IMR-90 (cell line): ENCODE measurements around the gene UMODL1. TPM values are rescaled to one million over a fixed set of nuclear protein-coding genes. Genes with fewer than 3 reads are reported as not detected.

Experiments used
- ATAC-seq: fragments of 200-7000 bp; cut with Tn5 transposase; 2 replicates; pipeline ENCODE4 v1.9.1; 2020; ENCODE audit warnings: low read depth, mild to moderate bottlenecking, moderate library complexity
- BruUV-seq: library from RNA; stranded (reverse); fragments of 400-500 nt; replicated peaks from 2 replicates; lab custom pipeline; 2021; lab: Mats Ljungman, UMichigan
- CTCF ChIA-PET: fragments of 300-600 bp; formaldehyde crosslinking; extraction: SDS; loops from one replicate; lab custom pipeline; 2021; ENCODE audit warnings: antibody characterized with exemption; lab: Yijun Ruan, JAX
- POLR2A ChIA-PET: fragments of 300-600 bp; sonication (Branson Sonifier 250); formaldehyde crosslinking; loops from one replicate; lab custom pipeline; 2022; ENCODE audit warnings: antibody characterized with exemption; ENCODE audit not compliant: unreplicated experiment; lab: Charles Lee
- DNase-seq: peaks from one replicate; pipeline ENCODE4 v3.0.0; 2013
- H2AFZ ChIP-seq: replicated peaks from 2 replicates; pipeline ENCODE3; 2013; ENCODE audit warnings: low read length, mild to moderate bottlenecking; ENCODE audit not compliant: poor library complexity
- H2AK5ac ChIP-seq: 2 replicates; pipeline ENCODE4 v1.6.1; 2013; ENCODE audit warnings: low read depth, low read length, inconsistent platforms
- H2AK9ac ChIP-seq: replicated peaks from 2 replicates; pipeline ENCODE3; 2013; ENCODE audit warnings: mild to moderate bottlenecking, low read depth, low read length, moderate library complexity; ENCODE audit not compliant: poor library complexity
- H2BK120ac ChIP-seq: 2 replicates; pipeline ENCODE4 v1.6.1; 2013; ENCODE audit warnings: low read depth, low read length, inconsistent platforms
- H2BK15ac ChIP-seq: 3 replicates; pipeline ENCODE4 v1.6.1; 2013; ENCODE audit warnings: low read depth, low read length, inconsistent platforms
- H2BK20ac ChIP-seq: 2 replicates; pipeline ENCODE4 v1.6.1; 2013; ENCODE audit warnings: low read depth, mild to moderate bottlenecking, inconsistent platforms, low read length, moderate library complexity
- H2BK5ac ChIP-seq: 2 replicates; pipeline ENCODE4 v1.6.1; 2013; ENCODE audit warnings: mild to moderate bottlenecking, low read depth, low read length, inconsistent platforms; ENCODE audit not compliant: poor library complexity, severe bottlenecking
- H3K14ac ChIP-seq: replicated peaks from 2 replicates; pipeline ENCODE4 v1.6.1; 2013; ENCODE audit warnings: low read depth, low read length, inconsistent platforms
- H3K18ac ChIP-seq: 2 replicates; pipeline ENCODE4 v1.6.1; 2013; ENCODE audit warnings: low read depth, low read length, control low read depth
- H3K23ac ChIP-seq: 2 replicates; pipeline ENCODE4 v1.6.1; 2013; ENCODE audit warnings: low read depth, low read length, inconsistent platforms
- H3K27ac ChIP-seq: 2 replicates; pipeline ENCODE4 v1.5.1; 2013; ENCODE audit warnings: mild to moderate bottlenecking, control low read depth, low read length; ENCODE audit not compliant: insufficient read depth
- H3K27me3 ChIP-seq: 2 replicates; pipeline ENCODE4 v1.6.1; 2013; ENCODE audit warnings: low read length; ENCODE audit not compliant: control insufficient read depth, insufficient read depth
- H3K36me3 ChIP-seq: 2 replicates; pipeline ENCODE4 v1.6.1; 2013; ENCODE audit warnings: low read length, mixed read lengths; ENCODE audit not compliant: control insufficient read depth, insufficient read depth
- H3K4ac ChIP-seq: 2 replicates; pipeline ENCODE4 v1.6.1; 2013; ENCODE audit warnings: low read depth, low read length, inconsistent platforms
- H3K4me1 ChIP-seq: 2 replicates; pipeline ENCODE4 v1.6.1; 2013; ENCODE audit warnings: low read length, mixed read lengths; ENCODE audit not compliant: control insufficient read depth, insufficient read depth
- H3K4me2 ChIP-seq: 2 replicates; pipeline ENCODE4 v1.6.1; 2013; ENCODE audit warnings: low read depth, mild to moderate bottlenecking, control low read depth, low read length, moderate library complexity
- H3K4me3 ChIP-seq: 2 replicates; pipeline ENCODE4 v1.5.1; 2013; ENCODE audit warnings: low read depth, mild to moderate bottlenecking, control low read depth, low read length, moderate library complexity; ENCODE audit not compliant: insufficient read depth
- H3K56ac ChIP-seq: 2 replicates; pipeline ENCODE4 v1.6.1; 2013; ENCODE audit warnings: low read length, inconsistent platforms; ENCODE audit not compliant: insufficient read depth; ENCODE audit errors: extremely low read depth
- H3K79me1 ChIP-seq, 2 experiments: 2 replicates each; pipeline ENCODE4 v1.6.1; 2013; ENCODE audit warnings: low read length in 2 of 2, inconsistent platforms in 1 of 2, low read depth in 1 of 2
- H3K9ac ChIP-seq: 2 replicates; pipeline ENCODE4 v1.6.1; 2013; ENCODE audit warnings: low read depth, low read length, control low read depth
- H3K9me1 ChIP-seq: 2 replicates; pipeline ENCODE4 v1.6.1; 2013; ENCODE audit warnings: low read length, inconsistent platforms; ENCODE audit not compliant: insufficient read depth
- H3K9me3 ChIP-seq: 2 replicates; pipeline ENCODE4 v1.6.1; 2013; ENCODE audit warnings: low read length; ENCODE audit not compliant: control insufficient read depth, insufficient read depth
- H4K20me1 ChIP-seq: 2 replicates; pipeline ENCODE4 v1.6.1; 2013; ENCODE audit warnings: low read length, inconsistent platforms; ENCODE audit not compliant: insufficient read depth
- H4K5ac ChIP-seq: 2 replicates; pipeline ENCODE4 v1.6.1; 2013; ENCODE audit warnings: mild to moderate bottlenecking, low read depth, low read length, control low read depth
- H4K8ac ChIP-seq, 2 experiments: 2 replicates each; pipeline ENCODE4 v1.6.1; 2013; ENCODE audit warnings: low read depth in 2 of 2, low read length in 2 of 2, control low read depth in 1 of 2, inconsistent platforms in 1 of 2
- H4K91ac ChIP-seq: 2 replicates; pipeline ENCODE4 v1.6.1; 2013; ENCODE audit warnings: low read depth, low read length, inconsistent platforms; ENCODE audit not compliant: insufficient read depth
- MAZ ChIP-seq: IDR thresholded peaks from 2 replicates; pipeline ENCODE4 v1.6.1; 2012; ENCODE audit warnings: low read depth, mild to moderate bottlenecking, low read length, improper control_type of control experiment, moderate library complexity, borderline replicate concordance
- RFX5 ChIP-seq: IDR thresholded peaks from 2 replicates; pipeline ENCODE4 v1.8.0; 2012; ENCODE audit warnings: low read depth, mild to moderate bottlenecking, low read length, moderate library complexity
- WGBS, 2 experiments: methylation state at CpG; one replicate each; pipeline versions ENCODE4 v1.1.5 to v1.1.7; 2013; ENCODE audit warnings: missing lambda C conversion rate in 2 of 2; ENCODE audit not compliant: insufficient read length in 1 of 2; ENCODE audit errors: extremely low coverage in 2 of 2; 5-methylcytosine and 5-hydroxymethylcytosine counted together
- dilution Hi-C: fragments of 300-500 bp; cut with HindIII; formaldehyde crosslinking; loops from one replicate; pipeline ENCODE4 v1.14.3; 2018; ENCODE audit warnings: low sequenced_read_pairs; ENCODE audit not compliant: unreplicated experiment
- in situ Hi-C: fragments of 300-500 bp; cut with MboI; formaldehyde crosslinking; loops from 3 replicates; pipeline ENCODE4 v1.14.3; 2019; ENCODE audit warnings: low sequenced_read_pairs, inconsistent platforms, mixed read lengths
- intact Hi-C: fragments of 100-400 bp; cut with micrococcal nuclease; formaldehyde crosslinking; loops from 2 replicates; pipeline ENCODE4 v1.10.0; 2022
- polyA plus RNA-seq, 3 experiments: library from polyadenylated mRNA; depleted of rRNA; stranded (reverse); fragments of >200 nt; gene quantifications; 2 replicates each; pipeline ENCODE4 v1.2.3, GENCODE V29; 2012; ENCODE audit warnings: low replicate concordance in 1 of 3
- total RNA-seq: library from RNA; depleted of rRNA; stranded (reverse); fragments of >200 nt; gene quantifications from 2 replicates; pipeline ENCODE4 v1.2.3, GENCODE V29; 2012
- TF ChIP-seq, protein P1 (sequence below): fragments of 150-350 bp; IDR thresholded peaks from 2 replicates; pipeline ENCODE4 v1.6.1; 2017; ENCODE audit warnings: mild to moderate bottlenecking, antibody characterized with exemption, low read length, low read depth

UMODL1 gene
- total and polyA plus RNA-seq, 2 of the 4 experiments (the other 2 are of a cell fraction): 0.02 TPM; not detected in 1

DNA sequence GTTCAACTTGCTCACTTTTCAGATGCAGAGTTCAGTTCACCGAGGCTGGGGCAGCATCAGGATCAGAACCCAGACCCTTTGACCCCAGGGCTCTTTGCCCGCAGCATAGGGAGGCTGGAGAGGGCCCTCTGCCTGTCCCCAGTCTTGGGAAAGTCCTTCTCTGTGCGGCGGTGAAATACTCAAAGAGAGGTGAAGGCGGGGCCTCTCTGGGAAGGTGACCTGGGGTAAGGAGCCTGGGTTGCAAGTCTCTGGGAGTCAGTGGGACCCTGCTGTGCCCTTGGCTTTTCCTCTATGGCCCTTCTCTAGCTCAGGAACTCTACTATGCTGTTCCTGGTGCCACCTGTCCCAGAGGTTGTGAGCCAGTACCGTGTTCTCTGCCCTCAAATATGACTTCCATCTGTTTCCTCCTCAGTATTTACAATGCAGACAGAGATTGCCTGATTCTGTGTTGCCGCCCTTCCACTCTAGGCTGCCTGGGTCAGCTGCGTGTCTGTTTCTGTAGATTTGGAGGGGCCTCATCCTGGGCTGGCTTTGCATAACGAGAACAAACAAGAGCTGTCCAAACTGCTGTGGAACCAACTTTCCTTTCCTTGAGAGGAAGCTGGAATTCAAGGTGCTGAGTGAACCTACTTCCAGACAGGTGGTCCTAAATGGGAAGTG, 42.2 kb upstream of the UMODL1 start:
- Histone ChIP-seq H2AK9ac (no peak overlapping the region), H4K20me1 (no peaks in the 10 kb centered on the region), H3K4me2 (no peak overlapping the region), H3K23ac (no peak overlapping the region), H3K56ac (no peak overlapping the region), H3K27me3 (no peaks in the 10 kb centered on the region), H3K79me1 (peaks cover 3 to 4% of the 10 kb centered on the region in 2 experiments; a peak in 2 of 4 replicates), H3K9me3 (no peaks in the 10 kb centered on the region), H4K8ac (no peak overlapping the region), H3K4me1 (peaks cover 13% of the 10 kb centered on the region), H2BK15ac (peak overlapping the region; percentile 61; the same call in 1 of the 3 replicates), H2BK20ac (no peak overlapping the region), H2AFZ (no peak overlapping the region), H3K36me3 (no peaks in the 10 kb centered on the region), H4K5ac (no peak overlapping the region), H2AK5ac (no peak overlapping the region), H3K4ac (no peak overlapping the region), H4K91ac (no peak overlapping the region), H3K9ac (no peak overlapping the region), H3K4me3 (no peak overlapping the region), H2BK5ac (no peak overlapping the region), H3K9me1 (peaks cover 26% of the 10 kb centered on the region), H3K18ac (no peak overlapping the region), H2BK120ac (no peak overlapping the region), H3K27ac (no peak overlapping the region), H3K14ac (no peak overlapping the region; the same call in 1 of the 2 replicates)
- DNase-seq (no peak), ATAC-seq (no peak)
- no TSS peak for BruUV-seq
- WGBS, 2 experiments: 94% methylated on average over 2 of the region's 9 CpGs; no CpG with 5 or more reads in 1 of the 2 experiments
- POLR2A ChIA-PET: no interaction called here
- CTCF ChIA-PET: no interaction called here
- TF ChIP-seq RFX5 (no peak), MAZ (no peak)
- TF ChIP-seq, protein P1, sequence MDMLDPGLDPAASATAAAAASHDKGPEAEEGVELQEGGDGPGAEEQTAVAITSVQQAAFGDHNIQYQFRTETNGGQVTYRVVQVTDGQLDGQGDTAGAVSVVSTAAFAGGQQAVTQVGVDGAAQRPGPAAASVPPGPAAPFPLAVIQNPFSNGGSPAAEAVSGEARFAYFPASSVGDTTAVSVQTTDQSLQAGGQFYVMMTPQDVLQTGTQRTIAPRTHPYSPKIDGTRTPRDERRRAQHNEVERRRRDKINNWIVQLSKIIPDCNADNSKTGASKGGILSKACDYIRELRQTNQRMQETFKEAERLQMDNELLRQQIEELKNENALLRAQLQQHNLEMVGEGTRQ: no peak
- in situ Hi-C loops: no loop called here
- intact Hi-C loops: no loop called here
- dilution Hi-C loops: no loop called here
